ENCODE results near the gene KCNIP4. TPM values are rescaled to one million over a fixed set of nuclear protein-coding genes. Genes with fewer than 3 reads are reported as not detected.

Gene KCNIP4
- total and polyA plus RNA-seq, 2 experiments from 2014 or later = 0.14 to 0.63 TPM

DNA sequence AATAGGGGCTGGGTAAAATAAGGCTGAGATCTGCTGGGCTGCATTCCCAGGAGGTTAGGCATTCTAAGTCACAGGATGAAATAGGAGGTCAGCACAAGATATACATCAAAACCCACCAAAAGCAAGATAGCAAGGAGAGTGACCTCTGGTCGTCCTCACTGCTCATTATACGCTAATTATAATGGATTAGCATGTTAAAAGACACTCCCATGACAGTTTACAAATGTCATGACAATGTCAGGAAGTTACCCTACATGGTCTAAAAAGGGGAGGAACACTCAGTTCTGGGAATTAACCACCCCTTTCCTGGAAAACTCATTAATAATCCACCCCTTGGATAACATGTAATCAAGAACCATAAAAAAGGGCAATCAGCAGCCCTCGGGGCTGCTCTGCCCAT, 403.6 kb downstream of the KCNIP4 start:
- Mint-ChIP-seq H3K4me1 (peaks cover 21% of the 10 kb centered on the region), H3K4me3 (no peak overlapping the region), H3K9me3 (peaks cover 5% of the 10 kb centered on the region; the same call in 2 of the 3 replicates), H3K27me3 (ENCODE audit: insufficient read depth, low read depth, poor library complexity) (peaks cover 8% of the 10 kb centered on the region), H3K36me3 (ENCODE audit: low read depth) (peaks cover 8% of the 10 kb centered on the region; the same call in 1 of the 3 replicates), H3K27ac (no peak overlapping the region)
- Histone ChIP-seq H3K4me1 (ENCODE audit: insufficient read depth) (peaks cover 26% of the 10 kb centered on the region), H3K27me3 (ENCODE audit: insufficient read depth) (0 out of 2 replicates have a peak, but pooled peaks cover 3% of the 10 kb centered on the region), H3K27ac (ENCODE audit: low read depth) (no peak overlapping the region), H3K9me2 (ENCODE audit: insufficient read depth) (no peaks in the 10 kb centered on the region), H3K79me2 (replicated peaks; ENCODE audit: insufficient read depth) (no peaks in the 10 kb centered on the region), H2AFZ (no peak overlapping the region), H3F3A (replicated peaks; ENCODE audit: low read depth) (no peaks in the 10 kb centered on the region), H3K36me3 (ENCODE audit: insufficient read depth) (no peaks in the 10 kb centered on the region), H3K4me2 (peak overlapping the region; percentile 5; the same call in 1 of the 2 replicates), H4K20me1 (replicated peaks; ENCODE audit: insufficient read depth) (no peaks in the 10 kb centered on the region), H3K4me3 (no peak overlapping the region)
- TF ChIP-seq STAT1 (IDR thresholded peaks at IDR 0.05; ENCODE audit: unreplicated experiment) (no peak), ZNF331 (CRISPR knock-in tag; IDR thresholded peaks at IDR 0.05; ENCODE audit: low read depth) (no peak), POLR2AphosphoS5 (IDR thresholded peaks at IDR 0.05; ENCODE audit: low read depth) (no peak), EZH2 (IDR thresholded peaks at IDR 0.05; ENCODE audit: low read depth, unreplicated experiment) (no peak), NANOG (IDR thresholded peaks at IDR 0.05; ENCODE audit: borderline replicate concordance) (no peak), EZH2phosphoT487 (IDR thresholded peaks at IDR 0.05; ENCODE audit: unreplicated experiment) (no peak), JUNB (IDR thresholded peaks at IDR 0.05; ENCODE audit: unreplicated experiment) (no peak), CREB1 (CRISPR knock-in tag; IDR thresholded peaks at IDR 0.05; ENCODE audit: low read depth) (no peak), ZNF114 (CRISPR knock-in tag; IDR thresholded peaks at IDR 0.05) (no peak)
- TF ChIP-seq, protein P1, sequence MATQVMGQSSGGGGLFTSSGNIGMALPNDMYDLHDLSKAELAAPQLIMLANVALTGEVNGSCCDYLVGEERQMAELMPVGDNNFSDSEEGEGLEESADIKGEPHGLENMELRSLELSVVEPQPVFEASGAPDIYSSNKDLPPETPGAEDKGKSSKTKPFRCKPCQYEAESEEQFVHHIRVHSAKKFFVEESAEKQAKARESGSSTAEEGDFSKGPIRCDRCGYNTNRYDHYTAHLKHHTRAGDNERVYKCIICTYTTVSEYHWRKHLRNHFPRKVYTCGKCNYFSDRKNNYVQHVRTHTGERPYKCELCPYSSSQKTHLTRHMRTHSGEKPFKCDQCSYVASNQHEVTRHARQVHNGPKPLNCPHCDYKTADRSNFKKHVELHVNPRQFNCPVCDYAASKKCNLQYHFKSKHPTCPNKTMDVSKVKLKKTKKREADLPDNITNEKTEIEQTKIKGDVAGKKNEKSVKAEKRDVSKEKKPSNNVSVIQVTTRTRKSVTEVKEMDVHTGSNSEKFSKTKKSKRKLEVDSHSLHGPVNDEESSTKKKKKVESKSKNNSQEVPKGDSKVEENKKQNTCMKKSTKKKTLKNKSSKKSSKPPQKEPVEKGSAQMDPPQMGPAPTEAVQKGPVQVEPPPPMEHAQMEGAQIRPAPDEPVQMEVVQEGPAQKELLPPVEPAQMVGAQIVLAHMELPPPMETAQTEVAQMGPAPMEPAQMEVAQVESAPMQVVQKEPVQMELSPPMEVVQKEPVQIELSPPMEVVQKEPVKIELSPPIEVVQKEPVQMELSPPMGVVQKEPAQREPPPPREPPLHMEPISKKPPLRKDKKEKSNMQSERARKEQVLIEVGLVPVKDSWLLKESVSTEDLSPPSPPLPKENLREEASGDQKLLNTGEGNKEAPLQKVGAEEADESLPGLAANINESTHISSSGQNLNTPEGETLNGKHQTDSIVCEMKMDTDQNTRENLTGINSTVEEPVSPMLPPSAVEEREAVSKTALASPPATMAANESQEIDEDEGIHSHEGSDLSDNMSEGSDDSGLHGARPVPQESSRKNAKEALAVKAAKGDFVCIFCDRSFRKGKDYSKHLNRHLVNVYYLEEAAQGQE (IDR thresholded peaks at IDR 0.05; ENCODE audit: unreplicated experiment) = no peak
- TF ChIP-seq, protein P2, sequence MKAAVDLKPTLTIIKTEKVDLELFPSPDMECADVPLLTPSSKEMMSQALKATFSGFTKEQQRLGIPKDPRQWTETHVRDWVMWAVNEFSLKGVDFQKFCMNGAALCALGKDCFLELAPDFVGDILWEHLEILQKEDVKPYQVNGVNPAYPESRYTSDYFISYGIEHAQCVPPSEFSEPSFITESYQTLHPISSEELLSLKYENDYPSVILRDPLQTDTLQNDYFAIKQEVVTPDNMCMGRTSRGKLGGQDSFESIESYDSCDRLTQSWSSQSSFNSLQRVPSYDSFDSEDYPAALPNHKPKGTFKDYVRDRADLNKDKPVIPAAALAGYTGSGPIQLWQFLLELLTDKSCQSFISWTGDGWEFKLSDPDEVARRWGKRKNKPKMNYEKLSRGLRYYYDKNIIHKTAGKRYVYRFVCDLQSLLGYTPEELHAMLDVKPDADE (IDR thresholded peaks at IDR 0.05) = no peak
- TF ChIP-seq, protein P3, sequence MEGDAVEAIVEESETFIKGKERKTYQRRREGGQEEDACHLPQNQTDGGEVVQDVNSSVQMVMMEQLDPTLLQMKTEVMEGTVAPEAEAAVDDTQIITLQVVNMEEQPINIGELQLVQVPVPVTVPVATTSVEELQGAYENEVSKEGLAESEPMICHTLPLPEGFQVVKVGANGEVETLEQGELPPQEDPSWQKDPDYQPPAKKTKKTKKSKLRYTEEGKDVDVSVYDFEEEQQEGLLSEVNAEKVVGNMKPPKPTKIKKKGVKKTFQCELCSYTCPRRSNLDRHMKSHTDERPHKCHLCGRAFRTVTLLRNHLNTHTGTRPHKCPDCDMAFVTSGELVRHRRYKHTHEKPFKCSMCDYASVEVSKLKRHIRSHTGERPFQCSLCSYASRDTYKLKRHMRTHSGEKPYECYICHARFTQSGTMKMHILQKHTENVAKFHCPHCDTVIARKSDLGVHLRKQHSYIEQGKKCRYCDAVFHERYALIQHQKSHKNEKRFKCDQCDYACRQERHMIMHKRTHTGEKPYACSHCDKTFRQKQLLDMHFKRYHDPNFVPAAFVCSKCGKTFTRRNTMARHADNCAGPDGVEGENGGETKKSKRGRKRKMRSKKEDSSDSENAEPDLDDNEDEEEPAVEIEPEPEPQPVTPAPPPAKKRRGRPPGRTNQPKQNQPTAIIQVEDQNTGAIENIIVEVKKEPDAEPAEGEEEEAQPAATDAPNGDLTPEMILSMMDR (conservative IDR thresholded peaks at IDR 0.05; ENCODE audit: low read depth in 2 of 2) = no peak
- TF ChIP-seq, protein P4, sequence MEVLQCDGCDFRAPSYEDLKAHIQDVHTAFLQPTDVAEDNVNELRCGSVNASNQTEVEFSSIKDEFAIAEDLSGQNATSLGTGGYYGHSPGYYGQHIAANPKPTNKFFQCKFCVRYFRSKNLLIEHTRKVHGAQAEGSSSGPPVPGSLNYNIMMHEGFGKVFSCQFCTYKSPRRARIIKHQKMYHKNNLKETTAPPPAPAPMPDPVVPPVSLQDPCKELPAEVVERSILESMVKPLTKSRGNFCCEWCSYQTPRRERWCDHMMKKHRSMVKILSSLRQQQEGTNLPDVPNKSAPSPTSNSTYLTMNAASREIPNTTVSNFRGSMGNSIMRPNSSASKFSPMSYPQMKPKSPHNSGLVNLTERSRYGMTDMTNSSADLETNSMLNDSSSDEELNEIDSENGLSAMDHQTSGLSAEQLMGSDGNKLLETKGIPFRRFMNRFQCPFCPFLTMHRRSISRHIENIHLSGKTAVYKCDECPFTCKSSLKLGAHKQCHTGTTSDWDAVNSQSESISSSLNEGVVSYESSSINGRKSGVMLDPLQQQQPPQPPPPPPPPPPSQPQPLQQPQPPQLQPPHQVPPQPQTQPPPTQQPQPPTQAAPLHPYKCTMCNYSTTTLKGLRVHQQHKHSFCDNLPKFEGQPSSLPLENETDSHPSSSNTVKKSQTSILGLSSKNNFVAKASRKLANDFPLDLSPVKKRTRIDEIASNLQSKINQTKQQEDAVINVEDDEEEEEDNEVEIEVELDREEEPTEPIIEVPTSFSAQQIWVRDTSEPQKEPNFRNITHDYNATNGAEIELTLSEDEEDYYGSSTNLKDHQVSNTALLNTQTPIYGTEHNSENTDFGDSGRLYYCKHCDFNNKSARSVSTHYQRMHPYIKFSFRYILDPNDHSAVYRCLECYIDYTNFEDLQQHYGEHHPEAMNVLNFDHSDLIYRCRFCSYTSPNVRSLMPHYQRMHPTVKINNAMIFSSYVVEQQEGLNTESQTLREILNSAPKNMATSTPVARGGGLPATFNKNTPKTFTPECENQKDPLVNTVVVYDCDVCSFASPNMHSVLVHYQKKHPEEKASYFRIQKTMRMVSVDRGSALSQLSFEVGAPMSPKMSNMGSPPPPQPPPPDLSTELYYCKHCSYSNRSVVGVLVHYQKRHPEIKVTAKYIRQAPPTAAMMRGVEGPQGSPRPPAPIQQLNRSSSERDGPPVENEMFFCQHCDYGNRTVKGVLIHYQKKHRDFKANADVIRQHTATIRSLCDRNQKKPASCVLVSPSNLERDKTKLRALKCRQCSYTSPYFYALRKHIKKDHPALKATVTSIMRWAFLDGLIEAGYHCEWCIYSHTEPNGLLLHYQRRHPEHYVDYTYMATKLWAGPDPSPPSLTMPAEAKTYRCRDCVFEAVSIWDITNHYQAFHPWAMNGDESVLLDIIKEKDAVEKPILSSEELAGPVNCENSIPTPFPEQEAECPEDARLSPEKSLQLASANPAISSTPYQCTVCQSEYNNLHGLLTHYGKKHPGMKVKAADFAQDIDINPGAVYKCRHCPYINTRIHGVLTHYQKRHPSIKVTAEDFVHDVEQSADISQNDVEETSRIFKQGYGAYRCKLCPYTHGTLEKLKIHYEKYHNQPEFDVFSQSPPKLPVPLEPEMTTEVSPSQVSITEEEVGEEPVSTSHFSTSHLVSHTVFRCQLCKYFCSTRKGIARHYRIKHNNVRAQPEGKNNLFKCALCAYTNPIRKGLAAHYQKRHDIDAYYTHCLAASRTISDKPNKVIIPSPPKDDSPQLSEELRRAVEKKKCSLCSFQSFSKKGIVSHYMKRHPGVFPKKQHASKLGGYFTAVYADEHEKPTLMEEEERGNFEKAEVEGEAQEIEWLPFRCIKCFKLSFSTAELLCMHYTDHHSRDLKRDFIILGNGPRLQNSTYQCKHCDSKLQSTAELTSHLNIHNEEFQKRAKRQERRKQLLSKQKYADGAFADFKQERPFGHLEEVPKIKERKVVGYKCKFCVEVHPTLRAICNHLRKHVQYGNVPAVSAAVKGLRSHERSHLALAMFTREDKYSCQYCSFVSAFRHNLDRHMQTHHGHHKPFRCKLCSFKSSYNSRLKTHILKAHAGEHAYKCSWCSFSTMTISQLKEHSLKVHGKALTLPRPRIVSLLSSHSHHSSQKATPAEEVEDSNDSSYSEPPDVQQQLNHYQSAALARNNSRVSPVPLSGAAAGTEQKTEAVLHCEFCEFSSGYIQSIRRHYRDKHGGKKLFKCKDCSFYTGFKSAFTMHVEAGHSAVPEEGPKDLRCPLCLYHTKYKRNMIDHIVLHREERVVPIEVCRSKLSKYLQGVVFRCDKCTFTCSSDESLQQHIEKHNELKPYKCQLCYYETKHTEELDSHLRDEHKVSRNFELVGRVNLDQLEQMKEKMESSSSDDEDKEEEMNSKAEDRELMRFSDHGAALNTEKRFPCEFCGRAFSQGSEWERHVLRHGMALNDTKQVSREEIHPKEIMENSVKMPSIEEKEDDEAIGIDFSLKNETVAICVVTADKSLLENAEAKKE (CRISPR knock-in tag; IDR thresholded peaks at IDR 0.05) = no peak
- ATAC-seq = no peak
- DNase-seq (ENCODE audit: low spot score) = no peak
